ENCODE results near the gene RDH11. TPM values are rescaled to one million over a fixed set of nuclear protein-coding genes. Genes with fewer than 3 reads are reported as not detected.

Gene RDH11
- polyA plus RNA-seq, 1 of the 3 experiments (the other 2 are of a cell fraction), result 44.7 TPM

DNA sequence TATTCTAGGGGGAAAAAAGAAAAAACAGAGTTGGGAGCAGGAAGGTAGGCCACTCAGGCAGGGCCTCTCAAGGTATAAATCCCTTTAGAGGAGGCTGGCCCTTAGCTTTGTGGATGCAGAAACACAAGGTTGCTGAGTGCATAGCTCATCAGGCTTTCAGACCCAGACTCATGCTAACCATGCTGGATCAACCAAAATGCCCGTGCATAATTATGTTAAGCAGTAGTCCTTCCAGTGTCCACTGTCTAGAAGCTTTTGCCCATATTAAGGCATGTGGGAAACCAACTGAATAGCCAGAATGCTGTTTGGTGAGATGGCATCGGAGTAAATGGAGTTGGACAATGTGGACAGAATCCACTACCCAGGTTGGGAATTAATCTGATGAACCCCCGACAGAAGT, 56.9 kb downstream of the RDH11 start:
- H3K9me2 ChIP-seq, result no peaks in the 10 kb centered on the region
- H3K36me3 ChIP-seq (replicated peaks in 1 of 2; ENCODE audit: control insufficient read depth in 1 of 2, insufficient read depth in 2 of 2, low read length in 1 of 2), result no peaks in the 10 kb centered on the region
- 95% methylated on average over 3 of the region's 3 CpGs for WGBS (ENCODE audit: low lambda C conversion rate)
- TF ChIP-seq FOSL2 (IDR thresholded peaks at IDR 0.05; ENCODE audit: borderline replicate concordance, low read depth) (no peak), FOXM1 (IDR thresholded peaks at IDR 0.05; ENCODE audit: low read depth) (no peak), MXI1 (IDR thresholded peaks at IDR 0.05; ENCODE audit: low read depth, low read length) (no peak), TEAD4 (IDR thresholded peaks at IDR 0.05; ENCODE audit: borderline replicate concordance, insufficient read depth) (no peak), SIN3A (IDR thresholded peaks at IDR 0.05; ENCODE audit: borderline replicate concordance, low read depth, low read length) (no peak), GABPA (IDR thresholded peaks at IDR 0.05; ENCODE audit: low read depth) (no peak), GATA2 (CRISPR knock-in tag; IDR thresholded peaks at IDR 0.05) (no peak), EZH2phosphoT487 (IDR thresholded peaks at IDR 0.05; ENCODE audit: borderline replicate concordance, low read depth) (no peak)
- no peak overlapping the region for H3K27ac ChIP-seq (ENCODE audit: low read depth in 2 of 2, low read length in 1 of 2)
- H3K4me3 ChIP-seq (ENCODE audit: low read depth in 2 of 2, low read length in 1 of 2), result no peak overlapping the region
- DNase-seq, result no peak
- H3K79me2 ChIP-seq (ENCODE audit: insufficient read depth), result no peaks in the 10 kb centered on the region
- H3K27me3 ChIP-seq (ENCODE audit: insufficient read depth), result no peaks in the 10 kb centered on the region
- H3K9me3 ChIP-seq, result no peaks in the 10 kb centered on the region
- no peak overlapping the region for H3K4me2 ChIP-seq
- POLR2A ChIA-PET, result no interaction called here
- CTCF ChIA-PET, result no interaction called here
- no peak overlapping the region for H2AFZ ChIP-seq (ENCODE audit: low read depth)
- no peaks in the 10 kb centered on the region for H3K4me1 ChIP-seq (ENCODE audit: control insufficient read depth in 1 of 2, insufficient read depth in 2 of 2, low read depth in 1 of 2, low read length in 1 of 2)
- H3F3A ChIP-seq (replicated peaks; ENCODE audit: insufficient read depth), result no peaks in the 10 kb centered on the region
- H3K9ac ChIP-seq, result no peak overlapping the region
- H4K20me1 ChIP-seq (ENCODE audit: insufficient read depth), result no peaks in the 10 kb centered on the region

DNA sequence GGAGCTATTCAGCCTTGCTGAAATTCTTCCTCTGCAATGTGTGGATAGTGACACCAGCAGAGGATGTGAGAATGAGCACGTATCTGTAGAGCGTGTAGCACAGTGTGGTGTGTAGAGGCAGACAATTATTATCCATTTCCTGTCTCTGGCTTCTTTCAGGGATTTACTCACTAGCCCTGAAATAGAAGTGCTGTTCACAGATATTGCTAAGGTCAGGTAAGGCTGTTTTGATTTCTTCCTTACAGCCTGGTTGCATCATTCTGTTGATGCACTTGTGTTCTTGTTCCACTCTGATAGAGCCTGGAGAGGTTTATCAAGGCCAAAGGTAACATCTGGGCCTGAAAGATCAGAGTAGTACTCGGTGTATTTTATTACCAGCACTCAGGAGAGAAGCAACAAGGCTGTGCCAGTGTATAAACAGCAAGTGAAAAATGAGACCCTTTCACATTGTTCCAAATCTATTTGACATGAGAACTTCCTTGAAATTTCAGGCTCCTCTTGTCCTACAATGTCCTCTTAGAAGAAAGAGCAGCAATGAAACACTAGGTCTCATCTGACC, 59.1 kb downstream of the RDH11 start:
- ChIA-PET POLR2A (no interaction called here), CTCF (interaction anchor here (1.1 to 1.9 kb wide), 3 partner anchors 16 to 68 kb away, joined by 3 to 7 read pairs (median 5); partner anchors contain the start of gene ARG2)
- no peak overlapping the region for H3K4me2 ChIP-seq
- 71% methylated on average over 3 of the region's 3 CpGs for WGBS (ENCODE audit: low lambda C conversion rate)
- no peak overlapping the region for H3K4me3 ChIP-seq (ENCODE audit: low read depth in 2 of 2, low read length in 1 of 2)
- no peak overlapping the region for H2AFZ ChIP-seq (ENCODE audit: low read depth)
- no peaks in the 10 kb centered on the region for H3K27me3 ChIP-seq (ENCODE audit: insufficient read depth)
- no peaks in the 10 kb centered on the region for H3K36me3 ChIP-seq (replicated peaks in 1 of 2; ENCODE audit: control insufficient read depth in 1 of 2, insufficient read depth in 2 of 2, low read length in 1 of 2)
- no peaks in the 10 kb centered on the region for H3K9me3 ChIP-seq
- H4K20me1 ChIP-seq (ENCODE audit: insufficient read depth), result no peaks in the 10 kb centered on the region
- H3K79me2 ChIP-seq (ENCODE audit: insufficient read depth), result no peaks in the 10 kb centered on the region
- H3K4me1 ChIP-seq (ENCODE audit: control insufficient read depth in 1 of 2, insufficient read depth in 2 of 2, low read depth in 1 of 2, low read length in 1 of 2), result no peaks in the 10 kb centered on the region
- no peaks in the 10 kb centered on the region for H3F3A ChIP-seq (replicated peaks; ENCODE audit: insufficient read depth)
- H3K9me2 ChIP-seq, result no peaks in the 10 kb centered on the region
- no peak for DNase-seq
- no peak overlapping the region for H3K9ac ChIP-seq
- no peak overlapping the region for H3K27ac ChIP-seq (ENCODE audit: low read depth in 2 of 2, low read length in 1 of 2)
- TF ChIP-seq, protein P1, sequence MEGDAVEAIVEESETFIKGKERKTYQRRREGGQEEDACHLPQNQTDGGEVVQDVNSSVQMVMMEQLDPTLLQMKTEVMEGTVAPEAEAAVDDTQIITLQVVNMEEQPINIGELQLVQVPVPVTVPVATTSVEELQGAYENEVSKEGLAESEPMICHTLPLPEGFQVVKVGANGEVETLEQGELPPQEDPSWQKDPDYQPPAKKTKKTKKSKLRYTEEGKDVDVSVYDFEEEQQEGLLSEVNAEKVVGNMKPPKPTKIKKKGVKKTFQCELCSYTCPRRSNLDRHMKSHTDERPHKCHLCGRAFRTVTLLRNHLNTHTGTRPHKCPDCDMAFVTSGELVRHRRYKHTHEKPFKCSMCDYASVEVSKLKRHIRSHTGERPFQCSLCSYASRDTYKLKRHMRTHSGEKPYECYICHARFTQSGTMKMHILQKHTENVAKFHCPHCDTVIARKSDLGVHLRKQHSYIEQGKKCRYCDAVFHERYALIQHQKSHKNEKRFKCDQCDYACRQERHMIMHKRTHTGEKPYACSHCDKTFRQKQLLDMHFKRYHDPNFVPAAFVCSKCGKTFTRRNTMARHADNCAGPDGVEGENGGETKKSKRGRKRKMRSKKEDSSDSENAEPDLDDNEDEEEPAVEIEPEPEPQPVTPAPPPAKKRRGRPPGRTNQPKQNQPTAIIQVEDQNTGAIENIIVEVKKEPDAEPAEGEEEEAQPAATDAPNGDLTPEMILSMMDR (IDR thresholded peaks at IDR 0.05), result no peak
- TF ChIP-seq ELF1 (IDR thresholded peaks at IDR 0.05), result no peak
- no peak for TF ChIP-seq RFX5 (IDR thresholded peaks at IDR 0.05; ENCODE audit: low read length)
- TF ChIP-seq, protein P2, sequence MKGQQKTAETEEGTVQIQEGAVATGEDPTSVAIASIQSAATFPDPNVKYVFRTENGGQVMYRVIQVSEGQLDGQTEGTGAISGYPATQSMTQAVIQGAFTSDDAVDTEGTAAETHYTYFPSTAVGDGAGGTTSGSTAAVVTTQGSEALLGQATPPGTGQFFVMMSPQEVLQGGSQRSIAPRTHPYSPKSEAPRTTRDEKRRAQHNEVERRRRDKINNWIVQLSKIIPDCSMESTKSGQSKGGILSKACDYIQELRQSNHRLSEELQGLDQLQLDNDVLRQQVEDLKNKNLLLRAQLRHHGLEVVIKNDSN (IDR thresholded peaks at IDR 0.05; ENCODE audit: borderline replicate concordance, low read depth), result no peak
- TF ChIP-seq MXI1 (IDR thresholded peaks at IDR 0.05; ENCODE audit: low read depth, low read length), result no peak
- TF ChIP-seq CHD2 (IDR thresholded peaks at IDR 0.05; ENCODE audit: low read length, partially characterized antibody), result no peak
- TF ChIP-seq TAF1 (IDR thresholded peaks at IDR 0.05; ENCODE audit: borderline replicate concordance, low read depth, low read length), result no peak
- no peak for TF ChIP-seq YY1 (IDR thresholded peaks at IDR 0.05; ENCODE audit: low read depth)
- TF ChIP-seq, protein P3, sequence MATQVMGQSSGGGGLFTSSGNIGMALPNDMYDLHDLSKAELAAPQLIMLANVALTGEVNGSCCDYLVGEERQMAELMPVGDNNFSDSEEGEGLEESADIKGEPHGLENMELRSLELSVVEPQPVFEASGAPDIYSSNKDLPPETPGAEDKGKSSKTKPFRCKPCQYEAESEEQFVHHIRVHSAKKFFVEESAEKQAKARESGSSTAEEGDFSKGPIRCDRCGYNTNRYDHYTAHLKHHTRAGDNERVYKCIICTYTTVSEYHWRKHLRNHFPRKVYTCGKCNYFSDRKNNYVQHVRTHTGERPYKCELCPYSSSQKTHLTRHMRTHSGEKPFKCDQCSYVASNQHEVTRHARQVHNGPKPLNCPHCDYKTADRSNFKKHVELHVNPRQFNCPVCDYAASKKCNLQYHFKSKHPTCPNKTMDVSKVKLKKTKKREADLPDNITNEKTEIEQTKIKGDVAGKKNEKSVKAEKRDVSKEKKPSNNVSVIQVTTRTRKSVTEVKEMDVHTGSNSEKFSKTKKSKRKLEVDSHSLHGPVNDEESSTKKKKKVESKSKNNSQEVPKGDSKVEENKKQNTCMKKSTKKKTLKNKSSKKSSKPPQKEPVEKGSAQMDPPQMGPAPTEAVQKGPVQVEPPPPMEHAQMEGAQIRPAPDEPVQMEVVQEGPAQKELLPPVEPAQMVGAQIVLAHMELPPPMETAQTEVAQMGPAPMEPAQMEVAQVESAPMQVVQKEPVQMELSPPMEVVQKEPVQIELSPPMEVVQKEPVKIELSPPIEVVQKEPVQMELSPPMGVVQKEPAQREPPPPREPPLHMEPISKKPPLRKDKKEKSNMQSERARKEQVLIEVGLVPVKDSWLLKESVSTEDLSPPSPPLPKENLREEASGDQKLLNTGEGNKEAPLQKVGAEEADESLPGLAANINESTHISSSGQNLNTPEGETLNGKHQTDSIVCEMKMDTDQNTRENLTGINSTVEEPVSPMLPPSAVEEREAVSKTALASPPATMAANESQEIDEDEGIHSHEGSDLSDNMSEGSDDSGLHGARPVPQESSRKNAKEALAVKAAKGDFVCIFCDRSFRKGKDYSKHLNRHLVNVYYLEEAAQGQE (IDR thresholded peaks at IDR 0.05; ENCODE audit: low read depth, low read length), result no peak
- TF ChIP-seq, protein P4, sequence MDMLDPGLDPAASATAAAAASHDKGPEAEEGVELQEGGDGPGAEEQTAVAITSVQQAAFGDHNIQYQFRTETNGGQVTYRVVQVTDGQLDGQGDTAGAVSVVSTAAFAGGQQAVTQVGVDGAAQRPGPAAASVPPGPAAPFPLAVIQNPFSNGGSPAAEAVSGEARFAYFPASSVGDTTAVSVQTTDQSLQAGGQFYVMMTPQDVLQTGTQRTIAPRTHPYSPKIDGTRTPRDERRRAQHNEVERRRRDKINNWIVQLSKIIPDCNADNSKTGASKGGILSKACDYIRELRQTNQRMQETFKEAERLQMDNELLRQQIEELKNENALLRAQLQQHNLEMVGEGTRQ (IDR thresholded peaks at IDR 0.05; ENCODE audit: borderline replicate concordance, low read depth, low read length), result no peak
- TF ChIP-seq RXRA (IDR thresholded peaks at IDR 0.05; ENCODE audit: borderline replicate concordance, low read depth), result no peak
- TF ChIP-seq SIN3A (IDR thresholded peaks at IDR 0.05; ENCODE audit: borderline replicate concordance, low read depth, low read length), result no peak

Measured in SK-N-SH (cell line).